Central memory CD8-positive, alpha-beta T cell (primary cell): ENCODE data around the gene ESM1.

Source experiments
- ATAC-seq: fragments of 150-1000 bp; cut with Tn5 transposase; replicated peaks from 2 replicates; pipeline ENCODE4 v1.10.0; 2022; ENCODE audit warnings: mild to moderate bottlenecking, moderate FRiP score, moderate number of reproducible peaks; ENCODE audit not compliant: poor library complexity, severe bottlenecking; ENCODE audit errors: extremely low read depth
- DNase-seq, 2 donors: peaks; one replicate each; pipeline ENCODE4 v3.0.0; 2021; ENCODE audit warnings: low spot score in 2 of 2
- H3K27ac Mint-ChIP-seq: one replicate; pipeline ENCODE4 v1.8.0; 2022; ENCODE audit warnings: low read depth, mild to moderate bottlenecking, moderate library complexity, mixed read lengths
- H3K27me3 Mint-ChIP-seq: one replicate; pipeline ENCODE4 v1.8.0; 2022; ENCODE audit warnings: mixed read lengths
- H3K36me3 Mint-ChIP-seq: one replicate; pipeline ENCODE4 v1.8.0; 2022; ENCODE audit warnings: mild to moderate bottlenecking, moderate library complexity, mixed read lengths; ENCODE audit not compliant: insufficient read depth
- H3K4me1 Mint-ChIP-seq: one replicate; pipeline ENCODE4 v1.8.0; 2022; ENCODE audit warnings: mixed read lengths
- H3K4me3 Mint-ChIP-seq: one replicate; pipeline ENCODE4 v1.8.0; 2022; ENCODE audit warnings: mild to moderate bottlenecking, moderate library complexity, mixed read lengths
- H3K9me3 Mint-ChIP-seq: one replicate; pipeline ENCODE4 v1.8.0; 2022; ENCODE audit warnings: mixed read lengths

ESM1 gene

GRCh38 chr5:54930736-54931135 lies 54.7 kb downstream of the ESM1 start:
- Mint-ChIP-seq H3K9me3 (peaks cover 8% of the 10 kb centered on the region), H3K4me3 (no peak overlapping the region), H3K27me3 (peaks cover 13% of the 10 kb centered on the region), H3K27ac (no peak overlapping the region), H3K36me3 (no peaks in the 10 kb centered on the region), H3K4me1 (no peaks in the 10 kb centered on the region)
- DNase-seq = no peak
- ATAC-seq = no peak
